Measurements from ENCODE around the gene ADARB1.

GRCh38 chr21:45105906-45106485 lies 31.6 kb downstream of the ADARB1 start:
- TF ChIP-seq CTCF (IDR thresholded peaks at IDR 0.05) (no peak), POLR2A (IDR thresholded peaks at IDR 0.05) (no peak), EP300 (IDR thresholded peaks at IDR 0.05) (no peak)

Measured in ovary (tissue), 3 donors.